NCI-H748 treated with DMSO at 0.1 percent for 48 hours (cell line): Measurements from ENCODE around the gene MCM3AP.

Experiments
- DNase-seq: peaks from one replicate; lab custom pipeline; 2025; lab: John Stamatoyannopoulos, UW

Gene MCM3AP

GRCh38 chr21:46217511-46218196 is 67.8 kb downstream of the MCM3AP start:
- no peak for DNase-seq

GRCh38 chr21:46216132-46216747 is 69.2 kb downstream of the MCM3AP start:
- no peak for DNase-seq

GRCh38 chr21:46215436-46216131 is 69.8 kb downstream of the MCM3AP start:
- DNase-seq = no peak

GRCh38 chr21:46214478-46215340 is 70.7 kb downstream of the MCM3AP start:
- no peak for DNase-seq

GRCh38 chr21:46213620-46214286 is 71.7 kb downstream of the MCM3AP start:
- no peak for DNase-seq

DNA sequence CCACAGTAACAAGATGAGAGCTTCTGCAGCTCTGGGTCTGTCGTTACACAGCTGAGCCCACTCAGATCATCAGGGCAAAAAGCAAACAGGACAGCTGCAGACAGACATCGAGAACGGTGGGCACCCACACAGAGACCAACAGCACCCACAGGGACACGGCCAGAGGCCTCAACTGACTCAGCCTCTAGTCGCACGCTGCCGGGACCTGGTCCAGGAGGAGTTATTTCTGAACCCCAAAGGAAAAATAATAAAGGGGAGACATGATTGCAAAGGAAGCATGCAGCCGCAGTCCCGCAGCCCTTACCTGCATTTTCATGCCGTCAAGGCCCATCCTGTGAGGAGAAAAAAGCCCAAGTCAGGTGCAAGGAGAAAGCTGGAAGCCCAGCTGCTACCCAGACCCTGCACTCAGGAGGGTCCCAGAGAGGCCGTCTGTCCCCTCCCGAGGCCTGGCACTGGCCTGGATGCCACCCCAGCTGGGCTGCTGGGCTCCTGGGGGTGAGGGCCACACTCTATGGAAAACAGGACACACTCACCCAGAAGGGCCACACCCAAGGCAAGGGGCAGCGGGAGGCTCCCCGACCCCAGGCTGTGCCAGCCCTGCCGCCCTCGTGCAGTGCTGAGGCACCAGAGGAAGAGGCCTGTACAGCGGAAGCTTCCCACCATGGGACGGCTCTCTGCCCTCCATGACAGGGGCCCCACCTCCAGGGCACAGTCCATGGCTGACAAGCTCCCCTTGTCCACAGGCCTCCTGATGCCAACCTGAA is 72.5 kb downstream of the MCM3AP start:
- no peak for DNase-seq

DNA sequence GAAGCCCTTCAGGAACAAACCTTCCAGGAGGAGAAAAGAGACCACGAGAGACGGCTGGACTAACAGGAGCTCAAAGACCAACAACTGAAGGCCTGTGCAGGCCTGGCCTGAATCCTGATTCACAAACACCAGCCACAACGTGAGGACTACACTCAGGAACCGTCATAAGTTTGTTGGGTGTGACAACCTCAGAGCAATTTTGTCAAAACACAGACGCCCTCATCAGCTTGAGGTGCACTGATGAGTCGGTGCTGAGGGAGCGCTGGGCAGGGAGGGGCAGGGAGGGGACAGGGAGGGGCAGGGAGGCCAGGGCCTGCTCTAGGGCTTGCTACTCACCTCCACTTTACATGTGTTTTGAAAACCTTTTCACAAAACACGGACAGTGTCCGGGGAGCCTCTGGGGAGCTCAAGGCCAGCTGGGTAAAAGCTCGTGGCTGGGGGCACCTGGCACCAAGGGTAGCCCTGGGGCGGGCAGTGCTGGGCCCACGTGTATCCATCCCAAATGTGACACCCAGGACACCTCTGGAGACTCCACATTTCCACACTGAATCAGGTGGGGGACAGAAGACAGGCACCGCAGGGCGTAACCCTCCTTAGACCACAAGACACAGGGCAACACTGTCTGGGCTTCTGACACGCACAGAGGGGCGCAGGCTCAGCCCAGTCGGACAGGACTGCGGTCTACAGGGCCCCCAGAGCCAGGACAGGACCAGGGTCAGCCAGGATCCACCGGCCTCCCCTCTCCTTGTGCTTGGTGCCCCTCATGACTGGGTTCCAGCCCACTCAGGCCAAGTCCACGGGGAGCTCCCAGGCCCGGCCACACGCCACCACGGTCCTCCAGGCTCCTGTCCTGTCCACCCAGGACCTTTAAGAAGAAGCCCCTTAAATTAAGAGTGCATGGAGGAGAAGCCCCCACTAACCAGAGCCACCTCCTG is 73.4 kb downstream of the MCM3AP start:
- no peak for DNase-seq

GRCh38 chr21:46211376-46211775 is 74.0 kb downstream of the MCM3AP start:
- DNase-seq = no peak

GRCh38 chr21:46210378-46211136 is 74.9 kb downstream of the MCM3AP start:
- DNase-seq = no peak

DNA sequence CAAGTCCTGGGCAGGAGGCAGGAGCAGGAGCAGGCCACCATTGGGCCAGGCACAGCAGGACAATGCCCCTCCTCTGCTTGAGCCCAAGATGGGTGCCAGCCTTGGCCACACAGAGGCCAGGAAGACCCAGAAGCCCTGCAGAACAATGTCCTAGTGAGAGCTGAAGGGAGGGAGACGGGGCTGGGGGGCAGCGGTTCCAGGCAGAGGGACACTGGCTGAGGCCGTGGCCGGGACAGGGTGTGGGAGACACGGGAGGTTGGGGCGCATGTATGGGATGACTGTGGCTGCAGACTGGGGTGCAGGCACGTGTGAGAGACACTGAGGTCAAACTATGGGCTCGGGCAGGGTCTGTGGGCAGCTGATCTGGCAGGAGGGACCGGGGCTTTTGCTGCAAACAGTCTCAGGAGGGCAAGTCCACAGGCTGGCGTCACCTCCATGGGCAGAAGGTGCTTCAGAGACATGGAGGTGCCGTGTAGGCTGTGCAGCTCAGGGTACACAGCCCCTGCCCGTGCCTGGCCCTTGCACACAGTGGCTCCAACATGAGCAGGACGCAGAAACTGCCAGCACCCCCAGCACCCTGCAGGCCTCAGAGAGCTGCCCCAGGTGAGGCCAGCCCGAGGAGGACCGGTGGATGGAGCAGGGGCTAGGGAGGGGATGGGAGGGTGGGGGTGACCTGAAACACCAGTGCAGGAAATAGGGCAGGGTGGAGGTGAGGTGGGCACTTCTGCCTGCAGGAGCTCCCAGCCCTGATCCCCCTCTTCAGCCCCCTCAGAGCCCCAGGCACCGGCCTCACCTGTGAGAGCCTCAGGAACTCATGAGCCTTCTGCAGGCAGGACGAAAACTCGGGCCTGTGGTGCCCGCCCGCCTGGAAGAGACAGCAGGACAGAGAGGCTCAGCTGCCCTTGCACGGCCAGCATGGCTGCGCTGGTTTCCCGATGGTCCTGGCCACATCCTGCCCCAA is 76.4 kb downstream of the MCM3AP start:
- DNase-seq = no peak

DNA sequence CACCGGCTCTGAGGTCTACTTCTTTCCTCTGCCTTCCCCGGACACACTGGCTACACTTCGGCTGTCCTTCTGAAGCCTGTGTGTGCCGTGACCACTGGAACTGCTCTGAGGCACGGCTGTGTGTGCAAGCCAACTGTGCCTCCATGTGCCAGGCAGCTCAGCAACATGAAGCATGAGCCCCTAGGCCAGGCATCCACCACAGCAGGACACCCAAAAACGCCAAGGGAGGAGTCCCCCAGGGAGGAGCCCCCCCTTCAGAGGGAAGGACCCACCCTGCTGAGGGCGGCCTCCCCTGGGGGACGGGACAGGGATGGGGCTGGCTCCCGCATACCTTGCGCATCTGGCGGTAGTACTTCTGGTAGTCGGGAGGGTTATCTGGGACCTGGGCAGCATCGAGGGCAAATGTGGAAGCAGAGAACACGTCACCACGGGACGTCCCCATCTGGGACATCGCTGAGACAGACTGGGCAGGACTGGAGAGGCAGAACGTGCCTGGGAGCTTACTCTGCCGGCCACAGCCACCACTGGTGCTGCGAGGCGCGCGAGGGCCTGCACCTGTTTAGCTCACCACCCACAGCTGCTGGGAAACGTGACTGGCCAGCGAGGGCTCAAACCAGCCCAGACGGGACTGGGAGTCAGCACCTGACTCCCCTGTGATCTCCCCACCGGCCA is 77.4 kb downstream of the MCM3AP start:
- no peak for DNase-seq

GRCh38 chr21:46207006-46207919 is 78.1 kb downstream of the MCM3AP start:
- DNase-seq = no peak

DNA sequence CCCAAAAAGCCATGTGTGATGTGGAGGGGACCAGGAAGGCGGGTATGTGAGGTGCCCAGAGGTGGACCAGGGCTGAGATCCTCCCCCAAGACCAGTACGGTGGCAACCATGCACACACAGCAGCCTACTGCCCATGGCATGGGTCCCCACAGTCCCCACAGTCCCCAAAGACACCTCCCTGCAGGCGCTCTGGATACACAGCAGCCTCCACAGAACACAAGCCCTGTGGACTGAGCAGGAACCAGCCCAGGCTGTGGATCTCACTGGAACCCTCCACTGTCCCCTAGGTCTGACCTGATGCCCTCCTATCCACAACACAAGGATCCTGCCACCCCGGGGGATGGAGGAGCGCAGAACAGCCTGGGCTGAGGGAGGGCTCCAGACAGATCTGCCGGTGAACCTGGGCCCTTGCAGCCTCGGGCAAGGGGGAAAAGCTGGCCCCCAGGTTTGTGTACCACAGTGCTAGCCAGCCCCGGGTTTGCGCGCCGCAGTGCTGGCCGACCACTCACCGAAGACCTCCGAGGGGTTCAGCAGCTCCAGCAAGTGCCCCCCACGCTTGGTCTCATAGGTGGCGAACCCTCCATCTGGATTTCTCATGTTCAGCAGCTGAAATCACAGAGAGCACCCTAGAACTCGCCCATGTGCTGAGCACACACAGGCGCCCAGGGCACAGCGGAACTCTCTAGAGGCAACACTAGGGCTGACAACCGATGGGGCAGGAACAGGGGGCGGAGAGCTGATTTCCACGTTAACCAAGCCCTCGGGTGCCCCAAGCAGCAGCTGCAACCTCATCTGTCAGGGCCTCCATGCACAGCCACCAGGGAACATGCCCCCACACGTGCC is 79.0 kb downstream of the MCM3AP start:
- DNase-seq = no peak

- no peak for DNase-seq
Observed at GRCh38 chr21:46205766-46206162, 79.6 kb downstream of the MCM3AP start.

DNA sequence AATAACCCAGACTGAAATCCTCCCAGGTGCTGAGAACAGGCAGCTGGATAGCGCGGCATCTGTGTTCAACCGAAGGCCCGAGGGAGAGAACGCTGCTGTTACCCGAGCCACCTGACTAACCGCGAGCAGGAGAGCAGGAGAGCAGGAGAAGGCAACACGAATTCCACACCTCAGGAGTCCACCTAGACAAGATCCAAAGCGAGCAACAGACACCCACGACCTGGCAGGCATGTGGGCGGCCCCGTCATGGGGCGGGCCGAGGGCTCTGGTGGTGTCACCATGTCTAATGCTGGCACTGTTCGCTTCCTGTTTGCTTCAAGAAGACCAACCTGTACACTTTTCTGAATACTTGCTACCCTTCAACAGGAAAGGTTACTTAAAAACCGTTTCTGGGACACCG is 80.2 kb downstream of the MCM3AP start:
- no peak for DNase-seq
